WERI-Rb-1 (cell line): Measurements from ENCODE around the gene MAPK13.
"Not testable (repeated sequence)": the region's sequence is repeated elsewhere in the genome, so short reads cannot be mapped to it uniquely, and the experiment has no call there.

ENCODE experiments used
- DNase-seq: peaks from one replicate; pipeline ENCODE4 v3.0.0-alpha.2; 2020
- H3K27ac ChIP-seq: fragments of 250-450 bp; sonication (Bioruptor Pico); 2 replicates; pipeline ENCODE4 v1.5.1; 2020; ENCODE audit warnings: mild to moderate bottlenecking, moderate library complexity
- H3K27me3 ChIP-seq: fragments of 250-450 bp; sonication (Bioruptor Pico); 2 replicates; pipeline ENCODE4 v1.5.1; 2021; ENCODE audit warnings: mild to moderate bottlenecking, low read depth, moderate library complexity; ENCODE audit not compliant: insufficient read depth, severe bottlenecking
- H3K36me3 ChIP-seq: fragments of 250-450 bp; sonication (Bioruptor Pico); 2 replicates; pipeline ENCODE4 v1.5.1; 2020; ENCODE audit warnings: mild to moderate bottlenecking, moderate library complexity
- H3K4me3 ChIP-seq: 2 replicates; pipeline ENCODE4 v1.5.1; 2011; ENCODE audit warnings: low read depth, mild to moderate bottlenecking, control low read depth, low read length
- H3K9me3 ChIP-seq: fragments of 250-450 bp; sonication (Bioruptor Pico); 2 replicates; pipeline ENCODE4 v1.5.1; 2021; ENCODE audit warnings: mild to moderate bottlenecking, moderate library complexity; ENCODE audit not compliant: severe bottlenecking
- TF ChIP-seq, protein P1 (sequence below): IDR thresholded peaks from 2 replicates; pipeline ENCODE4 v1.5.1; 2011; ENCODE audit warnings: low read depth, mild to moderate bottlenecking, control low read depth, inconsistent platforms, low read length

Gene MAPK13

DNA sequence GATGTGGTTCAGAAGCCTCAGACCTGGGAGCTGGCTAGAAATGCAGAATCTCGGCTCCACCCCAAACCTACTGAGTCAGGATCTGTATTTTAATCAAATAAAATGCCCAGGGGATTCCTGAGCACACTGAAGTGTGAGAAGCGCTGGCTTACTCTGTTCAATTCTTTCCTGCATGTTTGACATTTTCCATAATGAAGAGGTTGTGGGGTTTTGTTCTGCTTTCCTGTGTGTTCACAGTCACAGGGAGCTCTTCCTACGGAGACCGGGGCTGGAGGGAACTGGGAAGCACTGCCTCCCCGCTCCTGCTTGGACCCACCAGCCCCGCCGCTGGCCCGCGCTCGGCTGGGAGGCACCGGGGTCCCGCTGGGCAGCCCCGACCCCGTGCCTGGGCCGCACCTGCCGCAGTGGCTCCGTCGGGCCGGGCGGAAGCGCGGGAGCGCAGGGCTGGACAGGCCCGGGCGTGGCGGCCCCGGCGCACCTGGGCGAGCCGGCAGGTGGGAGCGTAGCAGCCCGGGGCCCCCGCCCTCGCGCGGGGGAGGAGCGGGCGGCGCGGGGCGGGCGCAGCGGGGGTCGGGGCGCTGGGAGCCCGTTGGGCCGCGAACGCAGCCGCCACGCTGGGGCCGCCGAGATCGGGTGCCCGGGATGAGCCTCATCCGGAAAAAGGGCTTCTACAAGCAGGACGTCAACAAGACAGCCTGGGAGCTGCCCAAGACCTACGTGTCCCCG lies at the start of gene MAPK13:
TSS of gene MAPK13 (plus strand) at position 573 of the 726 bp plus-strand sequence. CDS start at position 643, 70 bp downstream.
- Histone ChIP-seq H3K9me3 (no peaks in the 10 kb centered on the region), H3K27ac (peak within 1 kb of the TSS; percentile 35), H3K36me3 (no peaks in the 10 kb centered on the region), H3K4me3 (no peak within 1 kb of the TSS), H3K27me3 (no peaks in the 10 kb centered on the region)
- peak; percentile 6 for DNase-seq
- TF ChIP-seq, protein P1, sequence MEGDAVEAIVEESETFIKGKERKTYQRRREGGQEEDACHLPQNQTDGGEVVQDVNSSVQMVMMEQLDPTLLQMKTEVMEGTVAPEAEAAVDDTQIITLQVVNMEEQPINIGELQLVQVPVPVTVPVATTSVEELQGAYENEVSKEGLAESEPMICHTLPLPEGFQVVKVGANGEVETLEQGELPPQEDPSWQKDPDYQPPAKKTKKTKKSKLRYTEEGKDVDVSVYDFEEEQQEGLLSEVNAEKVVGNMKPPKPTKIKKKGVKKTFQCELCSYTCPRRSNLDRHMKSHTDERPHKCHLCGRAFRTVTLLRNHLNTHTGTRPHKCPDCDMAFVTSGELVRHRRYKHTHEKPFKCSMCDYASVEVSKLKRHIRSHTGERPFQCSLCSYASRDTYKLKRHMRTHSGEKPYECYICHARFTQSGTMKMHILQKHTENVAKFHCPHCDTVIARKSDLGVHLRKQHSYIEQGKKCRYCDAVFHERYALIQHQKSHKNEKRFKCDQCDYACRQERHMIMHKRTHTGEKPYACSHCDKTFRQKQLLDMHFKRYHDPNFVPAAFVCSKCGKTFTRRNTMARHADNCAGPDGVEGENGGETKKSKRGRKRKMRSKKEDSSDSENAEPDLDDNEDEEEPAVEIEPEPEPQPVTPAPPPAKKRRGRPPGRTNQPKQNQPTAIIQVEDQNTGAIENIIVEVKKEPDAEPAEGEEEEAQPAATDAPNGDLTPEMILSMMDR = no peak

DNA sequence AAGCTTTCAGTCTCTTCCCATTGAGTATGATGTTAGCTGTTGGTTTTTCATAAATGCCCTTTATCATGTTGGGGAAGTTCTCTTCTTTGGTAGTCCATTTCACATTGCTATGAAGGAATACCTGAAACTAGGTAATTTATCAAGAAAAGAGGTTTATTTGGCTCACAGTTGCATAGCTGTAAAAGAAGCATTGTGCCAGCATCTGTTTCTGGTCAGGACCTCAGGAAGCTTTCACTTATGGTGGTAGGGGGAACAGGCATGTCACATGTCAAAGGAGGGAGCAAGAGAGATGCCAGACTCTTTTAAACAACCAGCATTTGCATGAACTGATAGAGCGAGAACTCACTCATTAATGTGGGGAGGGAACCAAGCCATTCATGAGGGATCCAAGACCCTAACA lies 48.0 kb upstream of the MAPK13 start:
- Histone ChIP-seq H3K27ac (no peak overlapping the region), H3K4me3 (no peak overlapping the region), H3K9me3 (peaks cover 26% of the 10 kb centered on the region), H3K36me3 (peaks cover 82% of the 10 kb centered on the region), H3K27me3 (no peaks in the 10 kb centered on the region)
- no peak for DNase-seq
- TF ChIP-seq, protein P1 = no peak

DNA sequence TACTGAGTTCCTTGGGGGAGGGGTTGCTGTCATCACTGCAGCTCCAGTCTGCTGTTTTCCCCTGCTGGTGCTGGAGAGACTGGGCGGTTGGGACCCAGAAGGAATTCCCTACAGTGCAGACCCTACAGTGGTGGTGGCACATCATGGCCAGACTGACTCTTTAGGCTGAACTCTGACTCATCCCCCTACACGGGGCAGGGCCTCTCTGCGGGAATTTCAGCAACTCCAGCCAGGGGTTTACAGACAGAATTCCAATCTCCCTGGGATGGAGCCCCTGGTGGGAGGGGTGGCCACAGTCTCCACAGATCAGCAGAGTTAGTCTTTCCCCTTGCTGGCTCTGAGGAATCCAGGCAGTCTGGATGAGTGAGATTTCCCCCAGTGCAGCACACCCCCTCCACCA lies 46.9 kb upstream of the MAPK13 start:
- H3K9me3 ChIP-seq = peaks cover 33% of the 10 kb centered on the region
- H3K4me3 ChIP-seq = no peak overlapping the region
- no peaks in the 10 kb centered on the region for H3K27me3 ChIP-seq
- no peak overlapping the region for H3K27ac ChIP-seq
- no peak for DNase-seq
- H3K36me3 ChIP-seq = peaks cover 71% of the 10 kb centered on the region
- TF ChIP-seq, protein P1 = no peak

DNA sequence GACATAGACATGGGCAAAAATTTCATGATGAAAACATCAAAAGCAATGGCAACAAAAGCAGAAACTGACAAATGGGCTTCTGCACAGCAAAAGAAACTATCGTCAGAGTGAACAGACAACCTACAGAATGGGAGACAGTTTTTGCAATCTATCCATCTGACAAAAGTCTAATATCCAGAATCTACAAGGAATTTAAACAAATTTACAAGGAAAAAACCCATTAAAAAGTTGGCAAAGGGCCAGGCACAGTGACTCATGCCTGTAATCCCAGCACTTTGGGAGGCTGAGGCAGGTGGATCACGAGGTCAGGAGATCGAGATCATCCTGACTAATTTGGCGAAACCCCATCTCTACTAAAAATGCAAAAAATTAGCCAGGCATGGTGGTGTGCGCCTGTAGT lies 42.1 kb upstream of the MAPK13 start:
- Histone ChIP-seq H3K9me3 (peaks cover 33% of the 10 kb centered on the region), H3K36me3 (peaks cover 34% of the 10 kb centered on the region)
- DNase-seq, H3K27ac ChIP-seq, H3K4me3 ChIP-seq, H3K27me3 ChIP-seq: not testable (repeated sequence)

DNA sequence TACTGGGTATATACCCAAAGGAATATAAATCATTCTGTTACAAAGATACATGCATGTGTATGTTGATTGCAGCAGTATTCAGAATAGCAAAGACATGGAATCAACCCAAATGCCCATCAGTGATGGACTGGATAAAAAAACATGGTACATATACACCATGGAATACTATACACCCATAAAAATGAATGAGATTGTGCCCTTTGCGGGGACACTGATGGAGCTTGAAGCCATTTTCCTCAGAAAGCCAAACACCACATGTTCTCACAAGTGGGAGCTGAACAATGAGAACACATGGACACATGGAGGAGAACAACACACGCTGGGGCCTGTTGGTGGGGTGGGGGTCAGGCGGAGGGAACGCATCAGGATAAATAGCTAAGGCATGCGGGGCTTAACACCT lies 41.3 kb upstream of the MAPK13 start:
- H3K36me3 ChIP-seq = peaks cover 26% of the 10 kb centered on the region

DNA sequence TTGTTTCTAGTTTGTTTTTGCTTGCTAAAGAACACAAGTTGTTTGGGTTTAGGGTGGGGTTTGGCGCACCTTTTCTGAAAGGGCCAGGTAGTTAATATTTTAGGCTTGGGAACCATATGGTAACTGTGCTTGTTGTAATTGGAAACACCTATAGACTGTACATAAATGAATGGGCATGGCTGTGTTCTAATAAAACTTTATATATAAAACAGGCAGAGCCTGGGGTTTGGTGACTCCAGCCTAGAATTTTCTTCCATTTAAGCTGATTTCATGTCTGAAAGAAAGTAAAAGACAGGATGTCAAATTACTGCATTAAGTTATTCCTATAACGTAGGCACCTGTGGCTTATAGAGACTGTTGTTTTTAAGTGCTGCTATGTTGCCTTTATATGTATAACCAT lies 36.1 kb upstream of the MAPK13 start:
- no peak for DNase-seq
- H3K9me3 ChIP-seq = no peaks in the 10 kb centered on the region
- H3K27me3 ChIP-seq = no peaks in the 10 kb centered on the region
- TF ChIP-seq, protein P1 = no peak
- H3K27ac ChIP-seq = no peak overlapping the region
- H3K36me3 ChIP-seq = peaks cover 16% of the 10 kb centered on the region
- no peak overlapping the region for H3K4me3 ChIP-seq

More for the DNA sequence above, 41.3 kb upstream of the MAPK13 start:
- no peaks in the 10 kb centered on the region for H3K27me3 ChIP-seq
- H3K9me3 ChIP-seq = peaks cover 28% of the 10 kb centered on the region
- TF ChIP-seq, protein P1 = no peak
- H3K27ac ChIP-seq = no peak overlapping the region
- no peak overlapping the region for H3K4me3 ChIP-seq
- DNase-seq = no peak
